Pulmonary artery endothelial cell (primary cell): ENCODE data around the gene UNCX. TPM values are rescaled to one million over a fixed set of nuclear protein-coding genes. Genes with fewer than 3 reads are reported as not detected.

Experiments
- DNase-seq: peaks from one replicate; pipeline ENCODE4 v3.0.0-alpha.2; 2011; ENCODE audit warnings: low read depth, low spot score
- total RNA-seq: library from RNA; depleted of rRNA; stranded (reverse); fragments of >200 nt; gene quantifications from 2 replicates; pipeline ENCODE4 v1.2.3, GENCODE V29; 2014

Gene UNCX
- total RNA-seq, 1 donor from 2014 or later: not detected

- DNase-seq: no peak
These were observed 10.1 kb downstream of the UNCX start for GRCh38 chr7:1242606-1243289.

GRCh38 chr7:1243290-1243963 lies 10.8 kb downstream of the UNCX start:
- no peak for DNase-seq

GRCh38 chr7:1243964-1244416 lies 11.3 kb downstream of the UNCX start:
- no peak for DNase-seq

GRCh38 chr7:1244700-1245523 lies 12.2 kb downstream of the UNCX start:
- no peak for DNase-seq

GRCh38 chr7:1245524-1246050 lies 12.9 kb downstream of the UNCX start:
- DNase-seq: no peak

GRCh38 chr7:1246160-1246870 lies 13.6 kb downstream of the UNCX start:
- no peak for DNase-seq

GRCh38 chr7:1246871-1247526 lies 14.3 kb downstream of the UNCX start:
- no peak for DNase-seq

- no peak for DNase-seq
These were observed 14.9 kb downstream of the UNCX start for GRCh38 chr7:1247527-1248041.

GRCh38 chr7:1248143-1248915 lies 15.7 kb downstream of the UNCX start:
- DNase-seq: no peak

- no peak for DNase-seq
These were observed 16.4 kb downstream of the UNCX start for GRCh38 chr7:1248916-1249581.

- no peak for DNase-seq
These were observed 17.1 kb downstream of the UNCX start for GRCh38 chr7:1249731-1250130.

GRCh38 chr7:1250901-1251300 lies 18.2 kb downstream of the UNCX start:
- no peak for DNase-seq

GRCh38 chr7:1251796-1252539 lies 19.3 kb downstream of the UNCX start:
- DNase-seq: no peak

- DNase-seq: no peak
These were observed 19.9 kb downstream of the UNCX start for GRCh38 chr7:1252540-1253090.

GRCh38 chr7:1253681-1254181 lies 21.1 kb downstream of the UNCX start:
- DNase-seq: no peak

GRCh38 chr7:1254281-1255079 lies 21.8 kb downstream of the UNCX start:
- no peak for DNase-seq
